Skin of body (tissue), 2 donors: ENCODE data around the gene FYCO1. TPM values are rescaled to one million over a fixed set of nuclear protein-coding genes. Genes with fewer than 3 reads are reported as not detected.

Experiments used
- DNase-seq: peaks from one replicate; lab custom pipeline; 2025; lab: John Stamatoyannopoulos, UW
- total RNA-seq: library from RNA; depleted of rRNA; stranded (reverse); fragments of >200 nt; gene quantifications from one replicate; pipeline ENCODE4 v1.2.3, GENCODE V29; 2014

FYCO1 gene
- total RNA-seq, 1 donor from 2014 or later = 22.9 TPM

- no peak for DNase-seq
Observed at GRCh38 chr3:45917146-45917898, 78.3 kb downstream of the FYCO1 start.

DNA sequence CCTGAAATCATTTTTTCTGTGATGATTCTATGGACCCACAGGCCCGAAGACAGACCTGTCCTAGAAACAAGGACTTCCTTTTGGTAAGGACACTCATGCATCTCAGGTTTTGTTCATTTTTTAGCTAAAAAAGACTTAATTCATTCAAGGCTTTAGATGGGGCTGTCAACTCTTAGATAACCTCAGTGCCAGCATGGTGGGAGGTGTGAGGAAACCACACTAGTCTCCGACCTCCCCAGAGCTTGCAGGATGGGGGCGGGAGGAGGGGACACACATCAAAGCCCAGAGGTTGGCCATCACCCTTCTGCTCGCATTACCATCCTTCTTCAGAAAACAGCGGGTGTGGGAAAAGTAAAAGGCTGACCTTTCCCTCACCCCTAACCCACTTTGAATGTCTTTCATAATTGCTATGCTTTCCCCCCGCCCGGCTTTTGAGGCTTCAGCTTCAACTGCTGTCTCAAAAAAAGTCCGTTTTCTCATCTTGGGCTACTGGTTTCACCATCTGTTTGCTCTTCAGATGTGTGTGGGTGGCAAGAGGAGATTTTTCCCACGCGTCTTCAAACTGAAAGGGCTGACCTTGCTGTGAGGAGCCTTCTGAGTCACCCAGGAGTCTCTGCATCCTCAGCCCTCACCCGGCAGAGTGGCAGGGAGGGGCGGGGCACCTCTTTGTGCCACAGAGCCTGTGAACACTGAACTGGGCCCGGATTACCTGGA lies 79.9 kb downstream of the FYCO1 start:
- no peak for DNase-seq

DNA sequence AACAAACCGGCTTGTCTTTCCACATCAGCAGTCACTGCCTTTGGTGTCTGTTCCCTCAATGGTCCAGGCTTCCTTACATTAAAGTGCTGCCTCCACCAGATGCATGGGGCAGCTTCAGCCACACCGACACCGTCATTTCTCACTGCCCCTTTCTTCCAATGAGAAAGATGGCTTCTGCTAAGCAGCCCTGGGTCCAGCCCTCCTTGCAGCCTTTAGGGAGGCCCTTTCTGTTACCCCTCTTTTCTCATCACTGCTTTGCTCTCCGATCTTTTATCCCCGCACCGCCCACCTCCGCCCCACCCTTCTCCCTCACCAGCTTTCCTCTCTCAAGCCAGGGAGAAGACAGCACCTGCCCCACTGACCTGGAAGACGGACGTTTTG lies 80.6 kb downstream of the FYCO1 start:
- DNase-seq = no peak

- no peak for DNase-seq
Observed at GRCh38 chr3:45914362-45915058, 81.1 kb downstream of the FYCO1 start.

- DNase-seq = no peak
Observed at GRCh38 chr3:45912435-45912834, 83.2 kb downstream of the FYCO1 start.

GRCh38 chr3:45911511-45912226 lies 84.0 kb downstream of the FYCO1 start:
- no peak for DNase-seq

- no peak for DNase-seq
Observed at GRCh38 chr3:45910892-45911291, 84.7 kb downstream of the FYCO1 start.

DNA sequence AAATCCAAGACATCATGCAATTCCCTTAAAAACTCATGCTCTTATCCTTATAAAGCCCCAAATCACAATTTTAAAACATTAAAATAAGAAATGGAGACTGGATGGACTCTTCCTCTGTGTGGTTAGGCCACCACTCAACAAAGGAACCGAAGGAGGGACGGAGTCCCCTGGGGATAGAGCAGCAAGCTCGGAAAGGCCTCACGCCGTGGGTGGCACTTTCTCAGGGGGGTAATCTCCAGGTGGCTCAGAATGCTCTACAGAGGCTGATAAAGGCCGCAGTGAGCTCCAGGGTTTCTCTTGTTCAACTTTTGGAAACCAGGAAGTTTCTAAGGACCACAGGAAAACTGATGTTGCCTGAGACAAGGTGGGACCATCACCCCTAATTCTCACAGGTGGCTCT lies 86.1 kb downstream of the FYCO1 start:
- no peak for DNase-seq

DNA sequence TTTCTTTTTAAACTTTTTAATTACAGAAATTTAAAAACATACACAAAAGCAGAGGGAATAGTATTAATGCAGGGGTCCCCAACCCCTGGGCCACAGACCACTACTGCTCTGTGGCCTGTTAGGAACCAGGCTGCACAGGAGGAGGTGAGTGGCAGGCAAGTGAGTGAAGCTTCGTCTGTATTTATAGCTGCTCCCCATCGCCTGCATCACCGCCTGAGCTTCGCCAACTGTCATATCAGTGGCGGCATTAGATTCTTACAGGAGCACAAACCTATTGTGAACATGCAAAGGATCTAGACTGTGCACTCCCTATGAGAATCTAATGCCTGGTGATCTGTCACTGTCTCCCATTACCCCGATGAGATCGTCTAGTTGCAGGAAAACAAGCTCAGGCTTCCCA lies 86.9 kb downstream of the FYCO1 start:
- no peak for DNase-seq

- DNase-seq = no peak
Observed at GRCh38 chr3:45907769-45908705, 87.6 kb downstream of the FYCO1 start.

GRCh38 chr3:45906681-45907407 lies 88.8 kb downstream of the FYCO1 start:
- no peak for DNase-seq

DNA sequence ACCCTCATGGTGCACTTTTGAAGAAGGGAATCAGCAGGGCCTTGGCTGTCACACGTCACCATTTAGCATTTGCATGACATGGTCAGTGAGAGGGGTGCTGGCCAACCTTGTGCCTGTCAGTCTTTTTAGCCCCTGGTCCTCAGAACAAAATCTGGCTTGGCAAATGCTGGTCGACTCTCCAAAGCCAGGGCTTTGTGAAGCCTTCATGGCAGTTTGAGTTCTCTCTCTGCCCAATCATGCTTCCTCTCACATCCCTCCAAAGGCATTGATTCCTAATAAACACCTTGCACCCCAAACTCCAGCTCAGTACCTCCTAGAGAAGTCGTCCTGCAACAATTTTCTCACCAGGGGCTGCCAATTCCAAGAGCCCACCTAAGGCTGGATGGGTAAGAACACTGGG lies 89.9 kb downstream of the FYCO1 start:
- no peak for DNase-seq

DNA sequence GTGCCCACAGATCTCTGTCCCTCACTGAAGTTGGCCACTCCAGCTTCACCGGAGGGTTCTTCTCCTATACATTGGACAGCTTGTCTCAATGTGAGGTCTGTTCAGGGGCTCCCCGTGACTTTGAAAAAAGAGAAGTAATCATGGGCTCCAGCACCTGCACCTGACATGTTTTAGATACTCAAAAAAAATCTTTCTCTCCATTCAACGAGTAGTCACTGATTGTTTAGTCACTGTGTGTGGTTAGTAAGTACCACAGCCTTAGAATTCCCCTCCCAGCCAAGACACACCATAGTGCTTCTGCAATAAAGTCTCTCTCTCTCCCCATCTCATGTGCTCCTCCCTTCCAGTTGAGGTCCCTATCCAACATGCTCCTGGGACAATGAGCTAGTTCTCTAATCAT lies 90.7 kb downstream of the FYCO1 start:
- DNase-seq = no peak

GRCh38 chr3:45896956-45897355 lies 98.7 kb downstream of the FYCO1 start:
- DNase-seq = no peak

GRCh38 chr3:45895686-45896468 lies 99.7 kb downstream of the FYCO1 start:
- no peak for DNase-seq

DNA sequence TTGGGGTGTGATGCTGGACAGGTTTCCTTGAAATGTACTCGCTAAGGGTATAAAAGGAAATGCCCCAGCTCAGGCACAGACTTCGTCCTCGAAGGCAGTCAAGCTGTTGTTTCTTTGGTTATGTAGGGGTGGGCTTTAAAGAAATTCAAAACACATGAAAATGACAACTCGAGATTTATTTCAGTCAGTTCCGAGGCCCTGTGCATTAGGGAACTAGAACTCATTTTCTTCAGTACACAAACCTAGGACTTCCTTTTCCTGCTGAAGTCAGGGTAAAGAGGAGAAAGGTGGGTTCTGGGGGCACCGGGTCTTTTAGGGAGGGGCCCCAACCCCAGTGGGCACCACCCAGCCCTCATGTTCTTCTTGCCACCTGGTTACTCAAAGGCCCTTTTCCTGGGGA lies 101.6 kb downstream of the FYCO1 start:
- no peak for DNase-seq

DNA sequence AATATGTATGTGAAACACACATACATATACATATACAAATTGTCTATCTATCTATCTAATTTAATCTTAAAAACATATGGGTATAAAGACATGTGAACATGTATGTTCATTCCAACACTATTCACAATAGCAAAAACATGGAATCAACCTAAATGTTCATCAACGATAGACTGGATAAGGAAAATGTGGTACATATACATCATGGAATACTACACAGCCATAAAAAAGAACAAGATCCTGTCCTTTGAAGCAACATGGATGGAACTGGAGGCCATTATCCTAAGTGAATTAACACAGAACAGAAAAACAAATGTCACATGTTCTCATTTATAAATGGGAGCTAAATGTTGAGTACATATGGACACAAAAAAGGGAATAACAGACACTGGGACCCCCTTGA lies 103.5 kb downstream of the FYCO1 start:
- DNase-seq = no peak

DNA sequence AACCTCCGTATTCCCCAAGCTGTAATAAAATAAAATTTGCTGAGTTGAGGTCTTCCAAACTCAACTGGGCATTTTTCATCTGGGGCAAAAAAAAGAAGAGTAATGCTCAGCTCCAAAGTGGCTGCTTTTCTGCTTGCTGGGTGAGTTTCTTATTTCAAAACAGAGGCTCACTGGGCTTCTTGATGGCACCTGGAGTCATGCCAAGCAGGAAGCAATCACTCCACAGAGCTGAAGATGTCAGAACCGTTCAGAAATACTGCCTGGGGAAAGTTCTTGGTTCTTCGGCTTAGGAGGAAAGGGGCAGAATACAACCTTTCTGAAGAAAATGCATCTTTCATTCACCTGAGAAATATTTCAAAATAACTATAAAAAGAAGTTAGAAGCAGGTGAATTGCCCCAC lies 105.2 kb downstream of the FYCO1 start:
- DNase-seq = no peak

- no peak for DNase-seq
Observed at GRCh38 chr3:45889337-45889736, 106.3 kb downstream of the FYCO1 start.
